ENCODE results near the gene TMEM82. TPM values are rescaled to one million over a fixed set of nuclear protein-coding genes. Genes with fewer than 3 reads are reported as not detected.

TMEM82 gene
- polyA plus RNA-seq, 1 of the 3 experiments (the other 2 are of a cell fraction): not detected

DNA sequence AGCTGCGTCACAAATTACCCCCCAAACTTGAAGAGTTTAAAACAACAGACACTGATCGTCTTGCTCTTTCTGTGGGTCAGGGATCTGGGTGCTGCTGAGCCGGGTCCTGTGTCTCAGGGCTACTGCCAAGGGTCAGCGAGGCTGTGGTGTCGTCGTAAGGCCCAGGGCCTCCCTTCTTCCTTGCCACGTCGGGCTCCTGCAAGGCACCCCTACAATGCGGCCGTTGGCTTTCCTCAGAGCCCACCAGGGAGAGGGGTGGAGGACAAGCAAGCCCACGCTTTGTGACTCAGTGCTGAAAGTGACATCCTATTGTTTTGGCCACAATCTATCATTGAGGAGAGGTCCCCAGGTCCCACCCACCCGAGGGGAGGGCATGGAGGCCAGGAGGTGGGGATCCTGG is 8.6 kb downstream of the TMEM82 start:
- TF ChIP-seq GATA2 (CRISPR knock-in tag; IDR thresholded peaks at IDR 0.05) (no peak), ZBTB33 (IDR thresholded peaks at IDR 0.05; ENCODE audit: borderline replicate concordance, low read depth) (no peak), FOSL2 (IDR thresholded peaks at IDR 0.05; ENCODE audit: borderline replicate concordance, low read depth) (no peak), GABPA (IDR thresholded peaks at IDR 0.05; ENCODE audit: low read depth) (no peak), EP300 (IDR thresholded peaks at IDR 0.05; ENCODE audit: borderline replicate concordance in 1 of 2, low read depth in 1 of 2, low read length in 1 of 2) (no peak), PBX3 (IDR thresholded peaks at IDR 0.05) (no peak)
- Histone ChIP-seq H3F3A (replicated peaks; ENCODE audit: insufficient read depth) (peaks cover 10% of the 10 kb centered on the region), H3K9me2 (no peaks in the 10 kb centered on the region), H3K9me3 (no peaks in the 10 kb centered on the region), H3K9ac (no peak overlapping the region), H3K79me2 (ENCODE audit: insufficient read depth) (no peaks in the 10 kb centered on the region), H3K4me1 (ENCODE audit: control insufficient read depth in 1 of 2, insufficient read depth in 2 of 2, low read depth in 1 of 2, low read length in 1 of 2) (peaks cover 10 to 22% of the 10 kb centered on the region in 2 experiments; a peak in 3 of 4 replicates), H3K27ac (ENCODE audit: low read depth in 2 of 2, low read length in 1 of 2) (no peak overlapping the region), H4K20me1 (ENCODE audit: insufficient read depth) (no peaks in the 10 kb centered on the region), H3K4me3 (ENCODE audit: low read depth in 2 of 2, low read length in 1 of 2) (no peak overlapping the region), H3K4me2 (no peak overlapping the region), H3K27me3 (ENCODE audit: insufficient read depth) (no peaks in the 10 kb centered on the region), H2AFZ (ENCODE audit: low read depth) (no peak overlapping the region), H3K36me3 (replicated peaks in 1 of 2; ENCODE audit: control insufficient read depth in 1 of 2, insufficient read depth in 2 of 2, low read length in 1 of 2) (no peaks in the 10 kb centered on the region)
- no peak for DNase-seq
- POLR2A ChIA-PET: no interaction called here
- WGBS (ENCODE audit: low lambda C conversion rate): 99% methylated on average over 6 of the region's 12 CpGs
- CTCF ChIA-PET: interaction anchor here (0.6 to 0.9 kb wide), 3 partner anchors 9 to 181 kb away, joined by 3 read pairs; no protein-coding TSS in a partner anchor

- WGBS (ENCODE audit: low lambda C conversion rate): 87% methylated on average over 9 of the region's 10 CpGs
- no peak for DNase-seq
- Histone ChIP-seq H3K36me3 (replicated peaks in 1 of 2; ENCODE audit: control insufficient read depth in 1 of 2, insufficient read depth in 2 of 2, low read length in 1 of 2) (no peaks in the 10 kb centered on the region), H3F3A (replicated peaks; ENCODE audit: insufficient read depth) (peaks cover 10% of the 10 kb centered on the region), H4K20me1 (ENCODE audit: insufficient read depth) (no peaks in the 10 kb centered on the region), H3K79me2 (ENCODE audit: insufficient read depth) (no peaks in the 10 kb centered on the region), H3K4me1 (ENCODE audit: control insufficient read depth in 1 of 2, insufficient read depth in 2 of 2, low read depth in 1 of 2, low read length in 1 of 2) (peaks cover 10 to 28% of the 10 kb centered on the region in 2 experiments; a peak in 3 of 4 replicates), H3K4me3 (ENCODE audit: low read depth in 2 of 2, low read length in 1 of 2) (no peak overlapping the region), H2AFZ (ENCODE audit: low read depth) (no peak overlapping the region), H3K4me2 (no peak overlapping the region), H3K27me3 (ENCODE audit: insufficient read depth) (no peaks in the 10 kb centered on the region), H3K27ac (ENCODE audit: low read depth in 2 of 2, low read length in 1 of 2) (no peak overlapping the region), H3K9me3 (no peaks in the 10 kb centered on the region), H3K9ac (no peak overlapping the region), H3K9me2 (no peaks in the 10 kb centered on the region)
- CTCF ChIA-PET: interaction anchor here (0.6 to 0.9 kb wide), 3 partner anchors 10 to 180 kb away, joined by 3 read pairs; no protein-coding TSS in a partner anchor
- POLR2A ChIA-PET: no interaction called here
- TF ChIP-seq, protein P1, sequence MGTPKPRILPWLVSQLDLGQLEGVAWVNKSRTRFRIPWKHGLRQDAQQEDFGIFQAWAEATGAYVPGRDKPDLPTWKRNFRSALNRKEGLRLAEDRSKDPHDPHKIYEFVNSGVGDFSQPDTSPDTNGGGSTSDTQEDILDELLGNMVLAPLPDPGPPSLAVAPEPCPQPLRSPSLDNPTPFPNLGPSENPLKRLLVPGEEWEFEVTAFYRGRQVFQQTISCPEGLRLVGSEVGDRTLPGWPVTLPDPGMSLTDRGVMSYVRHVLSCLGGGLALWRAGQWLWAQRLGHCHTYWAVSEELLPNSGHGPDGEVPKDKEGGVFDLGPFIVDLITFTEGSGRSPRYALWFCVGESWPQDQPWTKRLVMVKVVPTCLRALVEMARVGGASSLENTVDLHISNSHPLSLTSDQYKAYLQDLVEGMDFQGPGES (IDR thresholded peaks at IDR 0.05; ENCODE audit: low read depth, low read length): no peak
- no peak for TF ChIP-seq YY1 (IDR thresholded peaks at IDR 0.05; ENCODE audit: low read depth)
- no peak for TF ChIP-seq NFIC (IDR thresholded peaks at IDR 0.05; ENCODE audit: borderline replicate concordance)
- no peak for TF ChIP-seq ELF1 (IDR thresholded peaks at IDR 0.05)
- TF ChIP-seq, protein P2, sequence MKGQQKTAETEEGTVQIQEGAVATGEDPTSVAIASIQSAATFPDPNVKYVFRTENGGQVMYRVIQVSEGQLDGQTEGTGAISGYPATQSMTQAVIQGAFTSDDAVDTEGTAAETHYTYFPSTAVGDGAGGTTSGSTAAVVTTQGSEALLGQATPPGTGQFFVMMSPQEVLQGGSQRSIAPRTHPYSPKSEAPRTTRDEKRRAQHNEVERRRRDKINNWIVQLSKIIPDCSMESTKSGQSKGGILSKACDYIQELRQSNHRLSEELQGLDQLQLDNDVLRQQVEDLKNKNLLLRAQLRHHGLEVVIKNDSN (IDR thresholded peaks at IDR 0.05; ENCODE audit: borderline replicate concordance, low read depth): no peak
- no peak for TF ChIP-seq ZBTB33 (IDR thresholded peaks at IDR 0.05; ENCODE audit: borderline replicate concordance, low read depth)
- no peak for TF ChIP-seq CTCF (IDR thresholded peaks at IDR 0.05)
- no peak for TF ChIP-seq PBX3 (IDR thresholded peaks at IDR 0.05)
- TF ChIP-seq FOSL2 (IDR thresholded peaks at IDR 0.05; ENCODE audit: borderline replicate concordance, low read depth): no peak
- TF ChIP-seq, protein P3, sequence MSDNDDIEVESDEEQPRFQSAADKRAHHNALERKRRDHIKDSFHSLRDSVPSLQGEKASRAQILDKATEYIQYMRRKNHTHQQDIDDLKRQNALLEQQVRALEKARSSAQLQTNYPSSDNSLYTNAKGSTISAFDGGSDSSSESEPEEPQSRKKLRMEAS (IDR thresholded peaks at IDR 0.05; ENCODE audit: low read depth): no peak
- no peak for TF ChIP-seq MXI1 (IDR thresholded peaks at IDR 0.05; ENCODE audit: low read depth, low read length)
- TF ChIP-seq EZH2phosphoT487 (IDR thresholded peaks at IDR 0.05; ENCODE audit: borderline replicate concordance, low read depth): no peak
- TF ChIP-seq TCF12 (IDR thresholded peaks at IDR 0.05): no peak
These were observed 9.4 kb downstream of the TMEM82 start for GRCh38 chr1:15751717-15752116.

All from SK-N-SH (cell line).